CD14-positive monocyte (primary cell): ENCODE measurements around the gene SLMAP. TPM values are rescaled to one million over a fixed set of nuclear protein-coding genes. Genes with fewer than 3 reads are reported as not detected.

Experiments used
- DNase-seq, 3 donors: peaks; one replicate each; pipeline ENCODE4 v3.0.0-alpha.2; 2011 to 2022
- H2AFZ ChIP-seq: 2 replicates; pipeline ENCODE4 v1.6.0; 2012; ENCODE audit warnings: mild to moderate bottlenecking, low read depth, low read length, inconsistent platforms; ENCODE audit not compliant: insufficient read depth, poor library complexity, severe bottlenecking
- H3K27ac ChIP-seq, 2 donors: 1 replicate in 1 of 2; 2 replicates in 1 of 2; pipeline ENCODE4 v1.5.1; 2012 to 2013; ENCODE audit warnings: low read length in 2 of 2, control low read depth in 1 of 2, inconsistent platforms in 1 of 2, low read depth in 1 of 2, mild to moderate bottlenecking in 1 of 2
- H3K27me3 ChIP-seq, 2 donors: one replicate each; pipeline versions ENCODE4 v1.6.0 to v1.6.1; 2011 to 2013; ENCODE audit warnings: low read length in 2 of 2; ENCODE audit not compliant: control insufficient read depth in 2 of 2, insufficient read depth in 2 of 2
- H3K36me3 ChIP-seq, 2 donors: replicated peaks in 1 of 2; 1 replicate in 1 of 2; 2 replicates in 1 of 2; pipeline versions ENCODE4 v1.5.1 to v1.6.1; 2012 to 2013; ENCODE audit warnings: low read length in 2 of 2, control low read depth in 1 of 2, inconsistent platforms in 1 of 2, mild to moderate bottlenecking in 1 of 2; ENCODE audit not compliant: insufficient read depth in 2 of 2, control insufficient read depth in 1 of 2
- H3K4me1 ChIP-seq, 2 donors: 1 replicate in 1 of 2; 2 replicates in 1 of 2; pipeline versions ENCODE4 v1.5.1 to v1.6.1; 2012 to 2013; ENCODE audit warnings: low read length in 2 of 2, control low read depth in 1 of 2, inconsistent platforms in 1 of 2, mild to moderate bottlenecking in 1 of 2, moderate library complexity in 1 of 2; ENCODE audit not compliant: insufficient read depth in 2 of 2, control insufficient read depth in 1 of 2
- H3K4me2 ChIP-seq: replicated peaks from 2 replicates; pipeline ENCODE3; 2012; ENCODE audit warnings: low read length, moderate library complexity, mild to moderate bottlenecking; ENCODE audit not compliant: poor library complexity, severe bottlenecking; ENCODE audit errors: extremely low read depth
- H3K4me3 ChIP-seq, 3 experiments: fragments of 200-600 bp in 1 of 3; sonication (generic) in 1 of 3; replicated peaks in 1 of 3; 1 replicate in 2 of 3; 2 replicates in 1 of 3; pipeline ENCODE4 v1.5.1; 2011 to 2013; ENCODE audit warnings: low read length in 3 of 3, mild to moderate bottlenecking in 3 of 3, control low read depth in 2 of 3, low read depth in 2 of 3, inconsistent platforms in 1 of 3, moderate library complexity in 1 of 3
- H3K79me2 ChIP-seq: 2 replicates; pipeline ENCODE4 v1.6.0; 2012; ENCODE audit warnings: mild to moderate bottlenecking, control low read depth, inconsistent platforms, low read length, moderate library complexity; ENCODE audit not compliant: insufficient read depth
- H3K9ac ChIP-seq: 2 replicates; pipeline ENCODE4 v1.6.0; 2017; ENCODE audit warnings: low read length, mild to moderate bottlenecking; ENCODE audit not compliant: insufficient read depth, poor library complexity, severe bottlenecking
- H3K9me3 ChIP-seq, 2 donors: replicated peaks in 1 of 2; 1 replicate in 1 of 2; 2 replicates in 1 of 2; pipeline versions ENCODE4 v1.5.1 to v1.6.1; 2012 to 2013; ENCODE audit warnings: low read length in 2 of 2, control low read depth in 1 of 2; ENCODE audit not compliant: control insufficient read depth in 1 of 2, insufficient read depth in 1 of 2
- H4K20me1 ChIP-seq: 2 replicates; pipeline ENCODE4 v1.6.0; 2012; ENCODE audit warnings: mild to moderate bottlenecking, low read length, control low read depth, moderate library complexity; ENCODE audit not compliant: insufficient read depth
- H3K27ac Mint-ChIP-seq, 7 donors: one replicate each; pipeline ENCODE4 v1.8.0; 2020; ENCODE audit warnings: mild to moderate bottlenecking in 7 of 7, mixed read lengths in 7 of 7, moderate library complexity in 6 of 7, inconsistent platforms in 2 of 7
- H3K27me3 Mint-ChIP-seq, 3 donors: one replicate each; pipeline ENCODE4 v1.8.0; 2021 to 2022; ENCODE audit warnings: low read depth in 3 of 3, mild to moderate bottlenecking in 3 of 3, mixed read lengths in 3 of 3, moderate library complexity in 3 of 3, inconsistent platforms in 1 of 3
- H3K36me3 Mint-ChIP-seq, 2 donors: one replicate each; pipeline ENCODE4 v1.8.0; 2020; ENCODE audit warnings: mixed read lengths in 2 of 2, inconsistent platforms in 1 of 2, mild to moderate bottlenecking in 1 of 2
- H3K4me1 Mint-ChIP-seq: one replicate; pipeline ENCODE4 v1.8.0; 2020; ENCODE audit warnings: mild to moderate bottlenecking, mixed read lengths
- H3K4me3 Mint-ChIP-seq, 2 donors: one replicate each; pipeline ENCODE4 v1.8.0; 2020; ENCODE audit warnings: mild to moderate bottlenecking in 2 of 2, mixed read lengths in 2 of 2, moderate library complexity in 1 of 2
- H3K9me3 Mint-ChIP-seq, 7 donors: one replicate each; pipeline ENCODE4 v1.8.0; 2020 to 2022; ENCODE audit warnings: mixed read lengths in 7 of 7, mild to moderate bottlenecking in 6 of 7, moderate library complexity in 6 of 7, inconsistent platforms in 2 of 7
- WGBS: methylation state at CpG from one replicate; pipeline ENCODE4 v1.1.5; 2013; ENCODE audit warnings: missing lambda C conversion rate; ENCODE audit not compliant: insufficient coverage; 5-methylcytosine and 5-hydroxymethylcytosine counted together
- intact Hi-C, 2 donors: fragments of 100-400 bp; cut with micrococcal nuclease; formaldehyde crosslinking; loops; one replicate each; pipeline versions ENCODE4 v1.15.0 to v1.15.1; 2023
- polyA plus RNA-seq, 3 donors: library from polyadenylated mRNA; depleted of rRNA in 1 of 3; unstranded in 2 of 3; stranded (reverse) in 1 of 3; fragments of 300-500 nt in 2 of 3; fragments of >200 nt in 1 of 3; fragmentation: Illumina TruSeq in 2 of 3; gene quantifications; 1 replicate in 2 of 3; 2 replicates in 1 of 3; pipeline ENCODE4 v1.2.3, GENCODE V29; 2012 to 2021
- TF ChIP-seq, protein P1 (sequence below): fragments of 200-600 bp; IDR thresholded peaks from one replicate; pipeline ENCODE4 v1.8.0; 2022; ENCODE audit warnings: antibody characterized with exemption, mild to moderate bottlenecking

The SLMAP gene
- polyA plus RNA-seq, 3 donors, result 12.3 to 17.6 (median 16.1) TPM

DNA sequence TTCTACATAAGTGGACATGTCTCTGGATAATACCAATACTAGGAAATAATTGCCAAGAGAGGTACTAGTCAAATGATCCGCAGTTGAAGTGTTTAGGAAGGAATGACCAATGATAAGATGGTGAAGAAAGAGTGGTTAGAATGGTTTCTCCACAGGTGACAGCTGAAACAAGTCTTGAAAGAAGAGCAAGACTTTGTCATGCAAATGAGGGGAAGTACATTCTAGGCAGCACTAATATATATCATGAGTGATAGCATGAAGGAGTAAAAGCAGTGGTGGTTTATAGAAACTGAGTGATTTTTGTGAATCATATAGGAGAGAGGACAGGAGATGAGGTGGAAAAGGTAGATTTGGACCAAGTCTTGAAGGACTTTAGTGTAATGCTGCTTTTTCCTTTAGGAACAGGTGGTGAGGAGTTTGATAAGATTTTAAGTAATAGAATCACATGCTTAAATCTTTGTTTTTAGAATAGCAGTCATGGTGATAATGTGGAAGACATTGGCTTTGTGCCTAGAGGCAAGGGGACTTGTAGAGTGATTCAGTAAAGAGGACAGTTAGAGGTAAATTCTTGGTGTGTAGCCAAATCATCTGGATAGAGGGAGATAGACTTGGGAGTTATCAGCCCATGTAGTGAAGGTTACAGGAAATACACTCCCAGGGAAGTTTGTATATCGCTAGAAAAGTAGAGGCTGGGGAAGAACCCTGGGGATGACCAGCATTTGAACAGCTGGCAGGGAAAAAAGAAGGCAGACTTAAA lies 31.9 kb downstream of the SLMAP start:
- peaks cover 84% of the 10 kb centered on the region for H3K79me2 ChIP-seq

GRCh38 chr3:57788624-57789018 lies 32.5 kb downstream of the SLMAP start:
- intact Hi-C loops, result no loop called here
- no peak overlapping the region for H3K4me2 ChIP-seq
- no peak for DNase-seq
- TF ChIP-seq, protein P1, sequence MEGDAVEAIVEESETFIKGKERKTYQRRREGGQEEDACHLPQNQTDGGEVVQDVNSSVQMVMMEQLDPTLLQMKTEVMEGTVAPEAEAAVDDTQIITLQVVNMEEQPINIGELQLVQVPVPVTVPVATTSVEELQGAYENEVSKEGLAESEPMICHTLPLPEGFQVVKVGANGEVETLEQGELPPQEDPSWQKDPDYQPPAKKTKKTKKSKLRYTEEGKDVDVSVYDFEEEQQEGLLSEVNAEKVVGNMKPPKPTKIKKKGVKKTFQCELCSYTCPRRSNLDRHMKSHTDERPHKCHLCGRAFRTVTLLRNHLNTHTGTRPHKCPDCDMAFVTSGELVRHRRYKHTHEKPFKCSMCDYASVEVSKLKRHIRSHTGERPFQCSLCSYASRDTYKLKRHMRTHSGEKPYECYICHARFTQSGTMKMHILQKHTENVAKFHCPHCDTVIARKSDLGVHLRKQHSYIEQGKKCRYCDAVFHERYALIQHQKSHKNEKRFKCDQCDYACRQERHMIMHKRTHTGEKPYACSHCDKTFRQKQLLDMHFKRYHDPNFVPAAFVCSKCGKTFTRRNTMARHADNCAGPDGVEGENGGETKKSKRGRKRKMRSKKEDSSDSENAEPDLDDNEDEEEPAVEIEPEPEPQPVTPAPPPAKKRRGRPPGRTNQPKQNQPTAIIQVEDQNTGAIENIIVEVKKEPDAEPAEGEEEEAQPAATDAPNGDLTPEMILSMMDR, result no peak
- no peak overlapping the region for H3K4me3 Mint-ChIP-seq
- peaks cover 32% of the 10 kb centered on the region for H3K4me1 Mint-ChIP-seq
- no peak overlapping the region for H3K9ac ChIP-seq
- H3K36me3 Mint-ChIP-seq, result peaks cover 0 to 3% of the 10 kb centered on the region in 2 donors
- peaks cover 12 to 44% of the 10 kb centered on the region in 2 donors for H3K4me1 ChIP-seq
- no peaks in the 10 kb centered on the region for H3K9me3 ChIP-seq
- WGBS, result 91% methylated on average over 2 of the region's 3 CpGs
- peaks cover 84% of the 10 kb centered on the region for H3K79me2 ChIP-seq
- H3K27ac ChIP-seq, result peak overlapping the region in 1 of 2 donors; percentile 2
- no peaks in the 10 kb centered on the region for H3K27me3 ChIP-seq
- H4K20me1 ChIP-seq, result peaks cover 16% of the 10 kb centered on the region
- H3K27me3 Mint-ChIP-seq, result peaks cover 0 to 3% (median 0%) of the 10 kb centered on the region in 3 donors
- H3K36me3 ChIP-seq, result no peaks in the 10 kb centered on the region
- H3K4me3 ChIP-seq, result no peak overlapping the region
- no peak overlapping the region for H2AFZ ChIP-seq
- H3K27ac Mint-ChIP-seq, result no peak overlapping the region
- no peaks in the 10 kb centered on the region for H3K9me3 Mint-ChIP-seq

More for the DNA sequence above, 31.9 kb downstream of the SLMAP start:
- Mint-ChIP-seq H3K36me3 (peaks cover 1 to 4% of the 10 kb centered on the region in 2 donors), H3K4me3 (no peak overlapping the region), H3K9me3 (no peaks in the 10 kb centered on the region), H3K27me3 (peaks cover 0 to 3% (median 0%) of the 10 kb centered on the region in 3 donors), H3K27ac (no peak overlapping the region), H3K4me1 (peaks cover 32% of the 10 kb centered on the region)
- Histone ChIP-seq H3K4me2 (no peak overlapping the region), H4K20me1 (peaks cover 19% of the 10 kb centered on the region), H3K27ac (peak overlapping the region in 1 of 2 donors; percentile 1), H2AFZ (no peak overlapping the region), H3K9me3 (no peaks in the 10 kb centered on the region), H3K4me1 (peaks cover 10 to 38% of the 10 kb centered on the region in 2 donors), H3K9ac (no peak overlapping the region), H3K27me3 (no peaks in the 10 kb centered on the region), H3K4me3 (no peak overlapping the region), H3K36me3 (no peaks in the 10 kb centered on the region)
- WGBS, result 85% methylated on average over 2 of the region's 2 CpGs
- intact Hi-C loops, result no loop called here
- TF ChIP-seq, protein P1, result no peak
- no peak for DNase-seq
